ENCODE results near the gene CKS1B. TPM values are rescaled to one million over a fixed set of nuclear protein-coding genes. Genes with fewer than 3 reads are reported as not detected.

The CKS1B gene
- total and polyA plus RNA-seq, 4 donors, result 25.9 to 64.8 (median 39.3) TPM

DNA sequence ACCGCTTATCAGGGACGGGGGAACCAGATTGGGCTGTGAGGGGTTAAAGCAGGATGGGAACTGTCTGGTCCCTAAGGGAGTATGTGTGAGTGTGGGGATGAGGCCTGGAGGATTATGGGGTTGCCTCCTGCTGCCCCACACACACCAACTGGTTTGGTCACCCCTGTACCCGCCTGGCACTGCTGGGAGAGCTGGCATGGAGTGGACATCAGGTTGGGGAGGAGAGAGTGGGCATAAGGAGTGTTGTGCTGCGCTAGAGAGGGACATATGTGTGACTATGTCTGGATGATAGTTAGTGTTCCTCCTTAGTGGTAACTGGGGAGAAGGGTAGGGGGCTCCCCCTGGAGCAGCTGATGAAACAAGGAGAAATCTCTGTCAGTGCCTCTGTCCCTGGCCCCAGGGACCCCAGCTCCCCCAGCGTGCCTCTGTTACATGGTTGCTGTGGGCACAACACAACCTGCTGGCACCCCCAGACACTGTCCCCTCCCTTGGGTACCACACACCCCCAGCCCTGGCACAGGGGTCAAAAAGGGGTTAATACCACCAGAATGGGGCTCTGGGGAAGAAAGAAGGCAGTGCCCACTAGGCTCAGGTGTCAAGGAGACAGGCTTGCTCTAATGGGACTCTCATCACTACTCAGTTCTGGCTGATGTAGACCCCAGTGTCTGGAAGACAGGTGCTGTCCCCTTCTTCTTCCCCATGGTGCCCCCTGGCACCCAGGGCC lies 30.0 kb downstream of the CKS1B start:
- Histone ChIP-seq H3K4me1 (ENCODE audit: control insufficient read depth, insufficient read depth, low read length) (peaks cover 85% of the 10 kb centered on the region), H3K4me3 (ENCODE audit: low read depth, low read length) (peak overlapping the region; percentile 68), H3K36me3 (ENCODE audit: control insufficient read depth, insufficient read depth, low read length) (peaks cover 9% of the 10 kb centered on the region), H3K9me3 (ENCODE audit: control insufficient read depth, insufficient read depth, low read length) (no peaks in the 10 kb centered on the region), H3K27me3 (ENCODE audit: control insufficient read depth, insufficient read depth, low read length) (peaks cover 4% of the 10 kb centered on the region), H3K27ac (ENCODE audit: low read depth, low read length) (peak overlapping the region; percentile 85)
- WGBS (ENCODE audit: insufficient coverage), result 20% methylated on average over 1 of the region's 5 CpGs
- no peak for DNase-seq (ENCODE audit: low read depth in 4 of 6, low spot score in 6 of 6)

DNA sequence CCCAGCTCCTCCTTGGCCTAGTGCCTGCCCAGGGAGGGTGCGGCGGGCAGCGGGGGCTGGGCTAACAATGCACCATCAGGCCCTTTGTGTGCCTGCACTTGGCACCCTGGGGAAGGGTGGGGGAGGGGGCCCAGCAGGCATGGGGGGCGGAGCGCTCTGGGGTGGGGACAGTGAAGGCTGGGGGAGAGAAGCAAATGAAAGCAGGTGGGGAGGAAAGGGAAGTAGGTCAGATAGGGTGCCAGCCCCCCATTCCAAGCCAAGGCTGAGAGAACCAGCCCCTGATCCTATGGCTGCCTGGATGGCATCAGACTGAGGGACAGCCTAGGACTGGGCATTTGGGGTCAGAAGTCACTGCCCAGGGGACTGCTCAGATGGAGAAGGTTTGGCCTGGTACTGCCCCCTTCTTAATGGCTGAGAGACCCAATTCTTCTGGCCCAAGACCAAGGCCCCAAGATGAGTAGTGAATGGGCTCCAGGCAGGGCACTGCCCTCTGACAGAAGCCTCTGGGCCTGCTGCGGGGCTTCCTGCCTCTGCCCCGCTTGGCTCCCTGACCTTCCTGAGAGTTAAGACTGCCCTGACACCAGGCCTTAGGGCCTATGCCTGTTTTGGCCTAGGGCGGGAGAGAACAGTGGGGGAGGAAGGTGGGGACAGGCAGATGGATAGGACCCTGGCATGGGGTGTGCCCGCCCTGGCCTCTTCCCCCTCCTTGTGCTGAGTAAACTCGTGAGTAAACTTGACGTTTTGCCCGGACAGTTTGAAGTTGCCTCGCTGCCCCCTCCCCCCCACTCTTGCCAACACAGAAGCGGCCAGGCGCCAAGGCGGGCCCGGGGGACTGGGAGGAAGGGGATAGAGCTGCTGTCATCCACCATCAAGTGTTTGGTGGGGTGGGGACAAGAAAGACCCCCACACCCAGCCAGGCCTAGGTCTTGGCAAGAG lies 30.9 kb downstream of the CKS1B start:
- Histone ChIP-seq H3K9me3 (ENCODE audit: control insufficient read depth, insufficient read depth, low read length) (no peaks in the 10 kb centered on the region), H3K4me3 (ENCODE audit: low read depth, low read length) (no peak overlapping the region), H3K27ac (ENCODE audit: low read depth, low read length) (peak overlapping the region; percentile 85), H3K36me3 (ENCODE audit: control insufficient read depth, insufficient read depth, low read length) (peaks cover 11% of the 10 kb centered on the region), H3K27me3 (ENCODE audit: control insufficient read depth, insufficient read depth, low read length) (peaks cover 4% of the 10 kb centered on the region), H3K4me1 (ENCODE audit: control insufficient read depth, insufficient read depth, low read length) (peaks cover 80% of the 10 kb centered on the region)
- 46% methylated on average over 2 of the region's 17 CpGs for WGBS (ENCODE audit: insufficient coverage)
- peak in 2 of 6 donors; percentile 32 to 72 for DNase-seq (ENCODE audit: low read depth in 4 of 6, low spot score in 6 of 6)

DNA sequence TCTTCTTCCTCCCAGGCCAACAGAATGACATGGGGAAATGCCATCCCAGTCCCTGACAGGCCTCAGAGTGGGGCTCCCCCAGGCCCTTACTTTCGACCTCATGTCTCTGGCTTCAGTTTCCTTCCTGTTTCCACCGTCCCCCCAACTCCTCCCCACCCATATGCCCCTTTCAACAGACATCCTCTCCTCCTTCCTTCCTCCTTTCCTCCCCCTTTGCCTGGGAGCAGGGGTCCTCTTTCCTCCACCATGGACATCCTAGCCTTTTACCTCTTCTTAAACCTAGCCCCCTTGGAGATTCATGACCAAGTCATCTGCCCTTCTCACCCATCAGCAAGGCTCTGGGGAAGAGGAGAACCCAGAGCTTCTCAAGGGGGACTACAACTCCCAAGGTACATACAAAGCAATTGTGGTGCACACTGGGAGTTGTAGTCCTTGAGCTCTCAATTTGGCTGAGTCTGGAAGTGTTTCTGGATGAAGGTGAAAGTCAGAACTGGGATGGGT lies 32.2 kb downstream of the CKS1B start:
- WGBS (ENCODE audit: insufficient coverage), result 87% methylated on average over 2 of the region's 2 CpGs
- H3K27me3 ChIP-seq (ENCODE audit: control insufficient read depth, insufficient read depth, low read length), result peaks cover 4% of the 10 kb centered on the region
- H3K4me3 ChIP-seq (ENCODE audit: low read depth, low read length), result no peak overlapping the region
- peaks cover 78% of the 10 kb centered on the region for H3K4me1 ChIP-seq (ENCODE audit: control insufficient read depth, insufficient read depth, low read length)
- no peak overlapping the region for H3K27ac ChIP-seq (ENCODE audit: low read depth, low read length)
- peak in 3 of 6 donors; percentile 23 to 75 (median 74) for DNase-seq (ENCODE audit: low read depth in 4 of 6, low spot score in 6 of 6)
- H3K36me3 ChIP-seq (ENCODE audit: control insufficient read depth, insufficient read depth, low read length), result peaks cover 19% of the 10 kb centered on the region
- no peaks in the 10 kb centered on the region for H3K9me3 ChIP-seq (ENCODE audit: control insufficient read depth, insufficient read depth, low read length)

DNA sequence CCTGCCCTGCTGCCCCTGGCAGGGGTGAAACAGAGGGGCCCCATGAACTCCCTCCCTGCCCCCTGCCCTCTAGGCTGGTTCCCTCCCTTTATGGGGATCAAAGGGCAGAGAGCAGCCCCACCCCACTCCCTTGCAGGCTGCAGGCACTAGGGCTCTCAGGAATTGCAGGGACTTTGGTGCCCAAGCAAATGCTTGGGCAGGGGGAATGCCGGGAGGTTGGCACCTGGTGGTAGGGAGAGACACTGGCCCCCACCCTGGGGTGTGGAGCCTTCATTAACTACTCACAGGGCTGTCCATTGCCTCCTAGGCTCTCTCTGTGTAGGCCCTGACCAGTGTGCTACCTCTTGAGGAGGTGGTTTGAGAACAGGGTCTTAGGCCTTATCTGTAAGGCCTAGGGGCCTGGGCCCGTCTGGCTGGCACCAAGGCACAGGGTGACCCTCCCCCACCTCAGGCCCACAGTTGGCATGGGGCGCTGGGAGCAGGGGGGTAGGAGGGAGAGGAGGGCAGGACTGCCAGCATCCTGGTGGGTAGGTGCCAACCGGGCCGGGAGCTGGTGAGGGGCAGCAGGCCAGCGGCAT lies 32.9 kb downstream of the CKS1B start:
- H3K4me3 ChIP-seq (ENCODE audit: low read depth, low read length), result no peak overlapping the region

DNA sequence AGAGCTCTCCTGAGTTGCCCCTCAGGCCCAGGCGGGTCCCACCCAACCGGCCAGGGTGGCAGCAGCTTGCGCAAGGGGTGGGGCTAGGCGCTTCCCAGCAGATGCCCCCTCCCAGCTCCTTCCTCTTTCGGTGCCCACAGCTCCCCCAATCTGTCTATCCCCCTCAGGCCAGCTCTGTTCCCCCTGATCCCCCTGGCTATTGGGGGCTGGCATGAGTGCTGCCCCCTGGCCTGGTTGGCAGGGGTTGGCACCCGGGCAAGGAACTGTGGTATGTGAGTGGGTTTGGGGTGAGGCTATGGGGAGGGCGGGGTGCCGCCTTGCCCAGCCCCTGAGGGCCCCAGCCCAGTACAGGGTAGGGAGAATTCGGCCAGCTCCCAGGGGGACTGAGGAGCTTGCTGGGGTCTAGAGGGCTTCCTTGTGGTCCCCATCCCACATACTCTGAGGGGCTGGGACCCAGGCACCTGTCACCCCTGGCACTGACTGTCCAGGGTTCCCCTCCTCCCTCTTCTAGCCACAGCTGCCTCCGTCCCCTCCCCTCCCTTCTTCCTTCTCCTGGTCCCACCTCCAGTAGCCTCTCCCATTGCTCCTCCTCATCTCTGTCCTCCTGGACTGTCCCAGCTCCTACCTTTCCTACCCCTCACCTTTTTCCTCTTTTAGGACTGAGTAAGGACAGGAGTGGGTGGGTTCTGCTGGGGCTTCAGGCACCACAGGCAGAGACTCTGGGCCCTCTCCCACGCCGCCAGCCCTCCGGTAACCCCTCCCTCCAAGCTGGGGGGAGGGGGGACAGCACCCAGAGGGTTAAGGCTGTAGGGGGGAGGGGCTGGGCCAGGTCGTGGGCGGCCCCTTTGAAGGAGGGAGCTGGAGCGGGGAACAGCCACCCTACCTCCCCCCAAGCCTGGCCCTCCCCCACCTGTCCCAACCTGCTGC lies 33.8 kb downstream of the CKS1B start:
- Histone ChIP-seq H3K27me3 (ENCODE audit: control insufficient read depth, insufficient read depth, low read length) (no peaks in the 10 kb centered on the region), H3K27ac (ENCODE audit: low read depth, low read length) (no peak overlapping the region), H3K4me1 (ENCODE audit: control insufficient read depth, insufficient read depth, low read length) (peaks cover 80% of the 10 kb centered on the region), H3K4me3 (ENCODE audit: low read depth, low read length) (no peak overlapping the region), H3K36me3 (ENCODE audit: control insufficient read depth, insufficient read depth, low read length) (peaks cover 19% of the 10 kb centered on the region), H3K9me3 (ENCODE audit: control insufficient read depth, insufficient read depth, low read length) (no peaks in the 10 kb centered on the region)
- 66% methylated on average over 9 of the region's 16 CpGs for WGBS (ENCODE audit: insufficient coverage)
- no peak for DNase-seq (ENCODE audit: low read depth in 4 of 6, low spot score in 6 of 6)

More for the DNA sequence above, 32.9 kb downstream of the CKS1B start:
- H3K36me3 ChIP-seq (ENCODE audit: control insufficient read depth, insufficient read depth, low read length), result peaks cover 19% of the 10 kb centered on the region
- no peak overlapping the region for H3K27ac ChIP-seq (ENCODE audit: low read depth, low read length)
- H3K27me3 ChIP-seq (ENCODE audit: control insufficient read depth, insufficient read depth, low read length), result peaks cover 4% of the 10 kb centered on the region
- no peaks in the 10 kb centered on the region for H3K9me3 ChIP-seq (ENCODE audit: control insufficient read depth, insufficient read depth, low read length)
- WGBS (ENCODE audit: insufficient coverage), result 35% methylated on average over 5 of the region's 6 CpGs
- DNase-seq (ENCODE audit: low read depth in 4 of 6, low spot score in 6 of 6), result peak in 2 of 6 donors; percentile 16 to 76
- H3K4me1 ChIP-seq (ENCODE audit: control insufficient read depth, insufficient read depth, low read length), result peaks cover 85% of the 10 kb centered on the region

DNA sequence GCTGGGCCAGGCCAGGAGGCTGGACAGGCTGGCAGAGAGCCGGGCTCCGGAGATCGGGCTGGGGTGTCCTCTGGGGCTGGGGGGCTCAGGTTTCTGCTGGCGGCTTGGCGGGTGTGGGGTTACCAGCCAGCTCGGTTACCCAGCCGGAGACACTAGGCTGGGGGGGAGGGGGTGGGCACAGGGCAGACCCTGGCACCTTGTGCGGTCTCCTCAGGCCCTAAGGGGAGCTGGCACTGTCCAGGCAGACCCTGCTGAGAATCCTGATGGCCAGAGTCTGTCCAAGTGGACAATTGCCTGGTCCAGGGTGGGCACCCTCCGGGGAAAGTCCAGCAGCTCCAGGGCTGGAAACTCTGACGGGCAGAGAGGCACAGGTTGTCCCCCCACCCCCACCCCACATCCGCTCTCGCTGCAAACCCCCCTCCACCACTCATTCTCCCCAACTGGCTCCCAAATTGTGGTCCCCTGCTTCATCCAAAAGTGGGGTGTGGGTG lies 34.8 kb downstream of the CKS1B start:
- H3K4me3 ChIP-seq (ENCODE audit: low read depth, low read length), result no peak overlapping the region
- H3K27me3 ChIP-seq (ENCODE audit: control insufficient read depth, insufficient read depth, low read length), result no peaks in the 10 kb centered on the region
- no peak overlapping the region for H3K27ac ChIP-seq (ENCODE audit: low read depth, low read length)
- no peaks in the 10 kb centered on the region for H3K9me3 ChIP-seq (ENCODE audit: control insufficient read depth, insufficient read depth, low read length)
- H3K4me1 ChIP-seq (ENCODE audit: control insufficient read depth, insufficient read depth, low read length), result peaks cover 70% of the 10 kb centered on the region
- 75% methylated on average over 9 of the region's 12 CpGs for WGBS (ENCODE audit: insufficient coverage)
- H3K36me3 ChIP-seq (ENCODE audit: control insufficient read depth, insufficient read depth, low read length), result peaks cover 19% of the 10 kb centered on the region
- DNase-seq (ENCODE audit: low read depth in 4 of 6, low spot score in 6 of 6), result no peak

DNA sequence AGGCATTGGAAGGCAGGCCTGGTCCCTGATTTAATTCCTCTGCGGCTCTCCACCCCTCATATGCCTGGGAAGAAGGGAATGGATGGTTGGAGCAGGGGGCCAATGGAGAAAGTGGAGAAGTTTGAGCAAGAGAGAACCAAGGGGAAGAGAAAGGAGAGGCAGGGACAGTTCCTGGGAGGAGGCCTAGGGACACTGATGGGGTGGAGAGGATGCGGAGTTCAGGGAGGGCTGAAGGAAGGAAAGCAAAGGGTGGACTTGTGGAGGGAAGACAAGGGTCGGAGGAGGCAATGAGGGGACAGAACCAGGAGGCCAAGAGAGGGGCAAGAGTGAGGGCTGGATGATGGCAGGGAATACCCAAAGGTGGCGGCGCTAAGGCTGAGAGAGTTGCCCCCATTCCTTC lies 35.3 kb downstream of the CKS1B start:
- no peak for DNase-seq (ENCODE audit: low read depth in 4 of 6, low spot score in 6 of 6)
- H3K9me3 ChIP-seq (ENCODE audit: control insufficient read depth, insufficient read depth, low read length), result no peaks in the 10 kb centered on the region
- no peak overlapping the region for H3K4me3 ChIP-seq (ENCODE audit: low read depth, low read length)
- no peaks in the 10 kb centered on the region for H3K27me3 ChIP-seq (ENCODE audit: control insufficient read depth, insufficient read depth, low read length)
- H3K4me1 ChIP-seq (ENCODE audit: control insufficient read depth, insufficient read depth, low read length), result peaks cover 66% of the 10 kb centered on the region
- no peak overlapping the region for H3K27ac ChIP-seq (ENCODE audit: low read depth, low read length)
- peaks cover 22% of the 10 kb centered on the region for H3K36me3 ChIP-seq (ENCODE audit: control insufficient read depth, insufficient read depth, low read length)
- WGBS (ENCODE audit: insufficient coverage), result 93% methylated on average over 3 of the region's 5 CpGs

DNA sequence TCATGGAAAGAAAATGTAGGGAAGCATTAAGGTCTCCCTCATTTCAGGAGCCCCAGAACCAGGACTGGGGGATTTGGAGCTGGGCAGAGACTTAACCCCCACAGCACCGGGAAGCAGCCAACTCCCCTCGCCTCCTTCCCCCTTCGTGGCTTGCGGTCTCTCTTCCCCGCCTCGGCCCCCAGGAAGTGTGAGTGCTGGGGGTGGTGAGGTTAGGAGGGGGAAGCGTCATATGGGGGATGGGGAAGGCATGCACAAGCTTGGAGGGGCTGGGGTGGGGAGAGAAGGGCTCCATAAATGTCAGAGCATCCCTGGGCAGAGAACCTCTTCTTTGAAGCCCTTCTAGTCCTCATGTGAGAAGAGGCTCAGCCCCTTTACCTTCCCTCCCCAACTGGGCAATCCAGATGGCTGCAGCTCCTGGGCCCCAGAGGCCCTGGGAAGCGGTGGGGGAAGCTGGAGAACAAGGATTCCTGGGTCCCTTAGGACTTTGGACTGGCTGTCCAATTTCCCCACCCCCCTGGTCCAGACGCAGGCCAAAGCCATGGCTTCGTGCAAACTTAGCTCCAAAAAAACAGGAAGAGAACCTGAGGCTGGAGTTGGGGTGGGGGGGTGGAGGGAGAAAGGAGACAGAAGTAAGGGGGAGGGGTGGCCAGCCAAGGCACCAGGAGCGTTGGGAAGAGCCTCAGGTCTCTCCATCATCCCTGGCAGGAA lies 35.9 kb downstream of the CKS1B start:
- WGBS (ENCODE audit: insufficient coverage), result no CpG with 5 or more reads among the region's 11 CpGs
- Histone ChIP-seq H3K36me3 (ENCODE audit: control insufficient read depth, insufficient read depth, low read length) (peaks cover 29% of the 10 kb centered on the region), H3K27ac (ENCODE audit: low read depth, low read length) (no peak overlapping the region), H3K4me3 (ENCODE audit: low read depth, low read length) (no peak overlapping the region), H3K27me3 (ENCODE audit: control insufficient read depth, insufficient read depth, low read length) (no peaks in the 10 kb centered on the region), H3K9me3 (ENCODE audit: control insufficient read depth, insufficient read depth, low read length) (no peaks in the 10 kb centered on the region), H3K4me1 (ENCODE audit: control insufficient read depth, insufficient read depth, low read length) (peaks cover 59% of the 10 kb centered on the region)
- no peak for DNase-seq (ENCODE audit: low read depth in 4 of 6, low spot score in 6 of 6)

All from spinal cord (tissue), 10 donors.